Measurements from ENCODE around the gene RBM19.

Gene RBM19

GRCh38 chr12:113798552-113798951 lies 167.6 kb downstream of the RBM19 start:
- DNase-seq = no peak

GRCh38 chr12:113797535-113797868 lies 168.6 kb downstream of the RBM19 start:
- DNase-seq = no peak

GRCh38 chr12:113796852-113797534 lies 169.1 kb downstream of the RBM19 start:
- no peak for DNase-seq

- no peak for DNase-seq
Observed at GRCh38 chr12:113796066-113796827, 169.9 kb downstream of the RBM19 start.

- DNase-seq = no peak
Observed at GRCh38 chr12:113795445-113795844, 170.7 kb downstream of the RBM19 start.

- DNase-seq = no peak
Observed at GRCh38 chr12:113794774-113795173, 171.4 kb downstream of the RBM19 start.

- no peak for DNase-seq
Observed at GRCh38 chr12:113793250-113793649, 172.9 kb downstream of the RBM19 start.

- DNase-seq = no peak
Observed at GRCh38 chr12:113792450-113792849, 173.7 kb downstream of the RBM19 start.

GRCh38 chr12:113788020-113788856 lies 177.9 kb downstream of the RBM19 start:
- DNase-seq = no peak

- no peak for DNase-seq
Observed at GRCh38 chr12:113786107-113786506, 180.0 kb downstream of the RBM19 start.

GRCh38 chr12:113783811-113784210 lies 182.3 kb downstream of the RBM19 start:
- no peak for DNase-seq

GRCh38 chr12:113782873-113783272 lies 183.3 kb downstream of the RBM19 start:
- no peak for DNase-seq

GRCh38 chr12:113781415-113782198 lies 184.5 kb downstream of the RBM19 start:
- no peak for DNase-seq

GRCh38 chr12:113779774-113780173 lies 186.4 kb downstream of the RBM19 start:
- DNase-seq = no peak

- DNase-seq = no peak
Observed at GRCh38 chr12:113778432-113779132, 187.5 kb downstream of the RBM19 start.

- DNase-seq = no peak
Observed at GRCh38 chr12:113777751-113778150, 188.4 kb downstream of the RBM19 start.

- DNase-seq = no peak
Observed at GRCh38 chr12:113776536-113776935, 189.6 kb downstream of the RBM19 start.

- DNase-seq = no peak
Observed at GRCh38 chr12:113774526-113774925, 191.6 kb downstream of the RBM19 start.

GRCh38 chr12:113772505-113773030 lies 193.6 kb downstream of the RBM19 start:
- no peak for DNase-seq

GRCh38 chr12:113770389-113770865 lies 195.7 kb downstream of the RBM19 start:
- no peak for DNase-seq

GRCh38 chr12:113769305-113769704 lies 196.8 kb downstream of the RBM19 start:
- DNase-seq = no peak

GRCh38 chr12:113768850-113769249 lies 197.3 kb downstream of the RBM19 start:
- no peak for DNase-seq

All from stimulated activated CD4-positive, alpha-beta T cell treated with anti-CD3 and anti-CD28 coated beads, Interleukin-2, amount 100 ng/mL, for 24 hours (primary cell).